PFSK-1 (cell line): ENCODE data around the gene ARHGEF26.

Experiments
- POLR2AphosphoS5 ChIP-seq: IDR thresholded peaks from 2 replicates; pipeline ENCODE4 v1.6.1; 2012; ENCODE audit warnings: low read depth, mild to moderate bottlenecking, control low read depth, low read length, moderate library complexity
- SIN3A ChIP-seq: IDR thresholded peaks from 2 replicates; pipeline ENCODE4 v1.6.1; 2012; ENCODE audit warnings: mild to moderate bottlenecking, low read length, moderate library complexity, borderline replicate concordance; ENCODE audit not compliant: insufficient read depth
- TF ChIP-seq, protein P1 (sequence below), 2 experiments: IDR thresholded peaks; 2 replicates each; pipeline versions ENCODE4 v1.6.1 to v1.8.0; 2011 to 2012; ENCODE audit warnings: low read depth in 2 of 2, low read length in 2 of 2, control low read depth in 1 of 2, inconsistent platforms in 1 of 2, mild to moderate bottlenecking in 1 of 2, moderate library complexity in 1 of 2; ENCODE audit not compliant: insufficient read depth in 1 of 2

DNA sequence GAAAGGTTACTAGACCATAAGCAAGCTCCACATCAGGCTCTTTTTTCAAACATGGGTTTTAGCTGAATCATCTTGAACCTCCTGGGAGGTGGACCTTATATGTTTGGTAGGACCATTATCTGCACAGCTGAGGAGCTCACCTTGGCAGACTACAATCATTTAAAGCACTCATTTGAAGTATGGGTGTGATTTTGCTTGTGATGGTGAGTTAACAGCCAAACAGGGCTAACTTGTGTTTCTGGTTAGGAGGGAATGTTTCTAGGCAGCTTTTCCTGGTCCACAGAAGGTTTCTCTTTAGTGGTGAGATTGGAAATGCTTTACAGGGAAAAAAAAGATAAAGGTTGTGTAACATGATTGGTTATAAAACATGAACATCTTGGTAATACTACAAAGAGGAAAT is 61.8 kb downstream of the ARHGEF26 start:
- TF ChIP-seq, protein P1, sequence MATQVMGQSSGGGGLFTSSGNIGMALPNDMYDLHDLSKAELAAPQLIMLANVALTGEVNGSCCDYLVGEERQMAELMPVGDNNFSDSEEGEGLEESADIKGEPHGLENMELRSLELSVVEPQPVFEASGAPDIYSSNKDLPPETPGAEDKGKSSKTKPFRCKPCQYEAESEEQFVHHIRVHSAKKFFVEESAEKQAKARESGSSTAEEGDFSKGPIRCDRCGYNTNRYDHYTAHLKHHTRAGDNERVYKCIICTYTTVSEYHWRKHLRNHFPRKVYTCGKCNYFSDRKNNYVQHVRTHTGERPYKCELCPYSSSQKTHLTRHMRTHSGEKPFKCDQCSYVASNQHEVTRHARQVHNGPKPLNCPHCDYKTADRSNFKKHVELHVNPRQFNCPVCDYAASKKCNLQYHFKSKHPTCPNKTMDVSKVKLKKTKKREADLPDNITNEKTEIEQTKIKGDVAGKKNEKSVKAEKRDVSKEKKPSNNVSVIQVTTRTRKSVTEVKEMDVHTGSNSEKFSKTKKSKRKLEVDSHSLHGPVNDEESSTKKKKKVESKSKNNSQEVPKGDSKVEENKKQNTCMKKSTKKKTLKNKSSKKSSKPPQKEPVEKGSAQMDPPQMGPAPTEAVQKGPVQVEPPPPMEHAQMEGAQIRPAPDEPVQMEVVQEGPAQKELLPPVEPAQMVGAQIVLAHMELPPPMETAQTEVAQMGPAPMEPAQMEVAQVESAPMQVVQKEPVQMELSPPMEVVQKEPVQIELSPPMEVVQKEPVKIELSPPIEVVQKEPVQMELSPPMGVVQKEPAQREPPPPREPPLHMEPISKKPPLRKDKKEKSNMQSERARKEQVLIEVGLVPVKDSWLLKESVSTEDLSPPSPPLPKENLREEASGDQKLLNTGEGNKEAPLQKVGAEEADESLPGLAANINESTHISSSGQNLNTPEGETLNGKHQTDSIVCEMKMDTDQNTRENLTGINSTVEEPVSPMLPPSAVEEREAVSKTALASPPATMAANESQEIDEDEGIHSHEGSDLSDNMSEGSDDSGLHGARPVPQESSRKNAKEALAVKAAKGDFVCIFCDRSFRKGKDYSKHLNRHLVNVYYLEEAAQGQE (IDR thresholded peaks at IDR 0.05; ENCODE audit: insufficient read depth in 1 of 2, low read depth in 2 of 2, low read length in 2 of 2): no peak
- no peak for TF ChIP-seq SIN3A
- TF ChIP-seq POLR2AphosphoS5: no peak
